B cell (primary cell): ENCODE measurements around the gene KATNB1. TPM values are rescaled to one million over a fixed set of nuclear protein-coding genes. Genes with fewer than 3 reads are reported as not detected.

Experiments
- ATAC-seq: fragments of 200-7000 bp; cut with Tn5 transposase; one replicate; pipeline ENCODE4 v1.10.0; 2021; ENCODE audit warnings: low read depth, mild to moderate bottlenecking, moderate number of reproducible peaks, moderate library complexity
- CTCF ChIA-PET: fragments of 350-600 bp; sonication (Branson Sonifier 250); formaldehyde crosslinking; loops from one replicate; lab custom pipeline; 2021; ENCODE audit warnings: antibody characterized with exemption, inconsistent platforms; lab: Charles Lee
- POLR2A ChIA-PET: fragments of 350-600 bp; sonication (Branson Sonifier 250); formaldehyde crosslinking; loops from one replicate; lab custom pipeline; 2021; ENCODE audit warnings: antibody characterized with exemption; lab: Charles Lee
- DNase-seq: peaks from one replicate; pipeline ENCODE4 v3.0.0; 2013
- H2AFZ ChIP-seq: 2 replicates; pipeline ENCODE4 v1.6.1; 2012; ENCODE audit warnings: mild to moderate bottlenecking, low read depth, low read length; ENCODE audit not compliant: insufficient read depth, poor library complexity, severe bottlenecking
- H3K27ac ChIP-seq, 2 donors: 1 replicate in 1 of 2; 2 replicates in 1 of 2; pipeline ENCODE4 v1.5.1; 2012 to 2013; ENCODE audit warnings: low read length in 2 of 2, mild to moderate bottlenecking in 2 of 2, moderate library complexity in 1 of 2
- H3K27me3 ChIP-seq, 4 experiments: fragments of 200-600 bp in 1 of 4; sonication (generic) in 1 of 4; replicated peaks in 1 of 4; 1 replicate in 2 of 4; 2 replicates in 2 of 4; pipeline versions ENCODE4 v1.6.1 to v1.7.0; 2013 to 2016; ENCODE audit warnings: low read length in 3 of 4, mild to moderate bottlenecking in 2 of 4, mixed read lengths in 1 of 4, moderate library complexity in 1 of 4; ENCODE audit not compliant: insufficient read depth in 4 of 4, control insufficient read depth in 3 of 4; ENCODE audit errors: control extremely low read depth in 1 of 4
- H3K36me3 ChIP-seq, 2 experiments: replicated peaks in 1 of 2; 1 replicate in 1 of 2; 2 replicates in 1 of 2; pipeline versions ENCODE4 v1.6.1 to v1.7.1; 2013; ENCODE audit warnings: low read length in 1 of 2; ENCODE audit not compliant: insufficient read depth in 2 of 2, control insufficient read depth in 1 of 2; ENCODE audit errors: control extremely low read depth in 1 of 2, extremely low read depth in 1 of 2
- H3K4me1 ChIP-seq, 2 donors: fragments of 200-600 bp in 1 of 2; sonication (generic) in 1 of 2; 1 replicate in 1 of 2; 2 replicates in 1 of 2; pipeline versions ENCODE4 v1.5.1 to v1.6.1; 2013 to 2017; ENCODE audit warnings: low read length in 2 of 2; ENCODE audit not compliant: control insufficient read depth in 2 of 2, insufficient read depth in 2 of 2
- H3K4me2 ChIP-seq: replicated peaks from 2 replicates; pipeline ENCODE3; 2012; ENCODE audit warnings: mild to moderate bottlenecking, low read depth, low read length; ENCODE audit not compliant: poor library complexity, severe bottlenecking
- H3K4me3 ChIP-seq, 5 experiments: fragments of 200-600 bp in 1 of 5; sonication (generic) in 1 of 5; 1 replicate in 3 of 5; 2 replicates in 2 of 5; pipeline versions ENCODE4 v1.5.1 to v1.7.0; 2011 to 2016; ENCODE audit warnings: low read length in 4 of 5, mild to moderate bottlenecking in 4 of 5, low read depth in 2 of 5, control low read depth in 1 of 5, moderate library complexity in 1 of 5; ENCODE audit not compliant: insufficient read depth in 1 of 5; ENCODE audit errors: control extremely low read depth in 1 of 5, extremely low read depth in 1 of 5
- H3K79me2 ChIP-seq: fragments of 200-600 bp; sonication (generic); one replicate; pipeline ENCODE4 v1.6.0; 2016; ENCODE audit warnings: low read length; ENCODE audit not compliant: control insufficient read depth, insufficient read depth
- H3K9ac ChIP-seq: fragments of 200-600 bp; sonication (generic); 2 replicates; pipeline ENCODE4 v1.6.1; 2017; ENCODE audit warnings: mild to moderate bottlenecking, low read length, moderate library complexity
- H3K9me3 ChIP-seq, 3 donors: one replicate each; pipeline versions ENCODE4 v1.6.1 to v1.7.1; 2013; ENCODE audit warnings: low read length in 2 of 3; ENCODE audit not compliant: control insufficient read depth in 2 of 3, insufficient read depth in 1 of 3; ENCODE audit errors: control extremely low read depth in 1 of 3
- H4K20me1 ChIP-seq: 2 replicates; pipeline ENCODE4 v1.6.0; 2012; ENCODE audit warnings: mild to moderate bottlenecking, low read length; ENCODE audit not compliant: insufficient read depth, control insufficient read depth, poor library complexity, severe bottlenecking
- H3K27ac Mint-ChIP-seq: one replicate; pipeline ENCODE4 v1.8.0; 2021; ENCODE audit warnings: mixed read lengths
- H3K27me3 Mint-ChIP-seq: one replicate; pipeline ENCODE4 v1.8.0; 2021; ENCODE audit warnings: mixed read lengths
- H3K4me1 Mint-ChIP-seq: one replicate; pipeline ENCODE4 v1.8.0; 2021; ENCODE audit warnings: mixed read lengths
- H3K4me3 Mint-ChIP-seq: one replicate; pipeline ENCODE4 v1.8.0; 2021; ENCODE audit warnings: mixed read lengths
- H3K9me3 Mint-ChIP-seq: one replicate; pipeline ENCODE4 v1.8.0; 2022; ENCODE audit warnings: mixed read lengths; ENCODE audit not compliant: insufficient read depth
- EZH2 ChIP-seq: IDR thresholded peaks from 2 replicates; pipeline ENCODE4 v1.6.1; 2012; ENCODE audit warnings: borderline replicate concordance, low read depth, mild to moderate bottlenecking, moderate library complexity, low read length; ENCODE audit not compliant: insufficient read depth, poor library complexity, severe bottlenecking
- WGBS: methylation state at CpG from one replicate; pipeline ENCODE4 v1.1.5; 2013; ENCODE audit warnings: missing lambda C conversion rate; ENCODE audit not compliant: insufficient coverage; 5-methylcytosine and 5-hydroxymethylcytosine counted together
- intact Hi-C: fragments of 100-400 bp; cut with micrococcal nuclease; formaldehyde crosslinking; loops from one replicate; pipeline ENCODE4 v1.10.0; 2022
- polyA plus RNA-seq: library from polyadenylated mRNA; depleted of rRNA; stranded (reverse); fragments of >200 nt; gene quantifications from 2 replicates; pipeline ENCODE4 v1.2.3, GENCODE V29; 2012
- total RNA-seq, 2 donors: library from RNA; stranded (reverse); fragments of 120-200 nt in 1 of 2; gene quantifications; 1 replicate in 1 of 2; 2 replicates in 1 of 2; pipeline versions ENCODE4 v1.2.3 to v1.2.4, GENCODE V29; 2013 to 2022
- TF ChIP-seq, protein P1 (sequence below): fragments of 200-600 bp; IDR thresholded peaks from one replicate; pipeline ENCODE4 v1.8.0; 2022; ENCODE audit warnings: antibody characterized with exemption, mild to moderate bottlenecking

The KATNB1 gene
- total and polyA plus RNA-seq, 2 donors (not counting 1 experiment from before 2014, with no cell fraction given), result 20.3 to 29.0 TPM

GRCh38 chr16:57700781-57701551, 34.6 kb upstream of the KATNB1 start:
- H3K79me2 ChIP-seq, result no peaks in the 10 kb centered on the region
- H3K36me3 ChIP-seq, result no peaks in the 10 kb centered on the region
- no peaks in the 10 kb centered on the region for H3K27me3 ChIP-seq
- no peaks in the 10 kb centered on the region for H3K4me1 ChIP-seq
- Mint-ChIP-seq H3K27ac (no peak overlapping the region), H3K27me3 (no peaks in the 10 kb centered on the region), H3K9me3 (no peaks in the 10 kb centered on the region), H3K4me1 (no peaks in the 10 kb centered on the region), H3K4me3 (no peak overlapping the region)
- ATAC-seq (no peak), DNase-seq (no peak)
- ChIA-PET POLR2A (no interaction called here), CTCF (no interaction called here)
- no peak overlapping the region for H3K27ac ChIP-seq
- H4K20me1 ChIP-seq, result no peaks in the 10 kb centered on the region
- no peak overlapping the region for H3K4me3 ChIP-seq
- no peak overlapping the region for H2AFZ ChIP-seq
- intact Hi-C loops, result no loop called here
- 89% methylated on average over 7 of the region's 10 CpGs for WGBS
- no peak overlapping the region for H3K9ac ChIP-seq
- no peaks in the 10 kb centered on the region for H3K9me3 ChIP-seq
- TF ChIP-seq EZH2, result no peak
- TF ChIP-seq, protein P1, sequence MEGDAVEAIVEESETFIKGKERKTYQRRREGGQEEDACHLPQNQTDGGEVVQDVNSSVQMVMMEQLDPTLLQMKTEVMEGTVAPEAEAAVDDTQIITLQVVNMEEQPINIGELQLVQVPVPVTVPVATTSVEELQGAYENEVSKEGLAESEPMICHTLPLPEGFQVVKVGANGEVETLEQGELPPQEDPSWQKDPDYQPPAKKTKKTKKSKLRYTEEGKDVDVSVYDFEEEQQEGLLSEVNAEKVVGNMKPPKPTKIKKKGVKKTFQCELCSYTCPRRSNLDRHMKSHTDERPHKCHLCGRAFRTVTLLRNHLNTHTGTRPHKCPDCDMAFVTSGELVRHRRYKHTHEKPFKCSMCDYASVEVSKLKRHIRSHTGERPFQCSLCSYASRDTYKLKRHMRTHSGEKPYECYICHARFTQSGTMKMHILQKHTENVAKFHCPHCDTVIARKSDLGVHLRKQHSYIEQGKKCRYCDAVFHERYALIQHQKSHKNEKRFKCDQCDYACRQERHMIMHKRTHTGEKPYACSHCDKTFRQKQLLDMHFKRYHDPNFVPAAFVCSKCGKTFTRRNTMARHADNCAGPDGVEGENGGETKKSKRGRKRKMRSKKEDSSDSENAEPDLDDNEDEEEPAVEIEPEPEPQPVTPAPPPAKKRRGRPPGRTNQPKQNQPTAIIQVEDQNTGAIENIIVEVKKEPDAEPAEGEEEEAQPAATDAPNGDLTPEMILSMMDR, result no peak
- no peak overlapping the region for H3K4me2 ChIP-seq

- no peak for DNase-seq
- WGBS, result 69% methylated on average over 23 of the region's 23 CpGs
- ChIA-PET POLR2A (no interaction called here), CTCF (interaction anchor here (0.6 kb wide), 1 partner anchor 355 kb away, joined by 3 read pairs; no protein-coding TSS in a partner anchor)
- no peaks in the 10 kb centered on the region for H3K9me3 ChIP-seq
- Mint-ChIP-seq H3K4me3 (no peak overlapping the region), H3K27me3 (peaks cover 2% of the 10 kb centered on the region), H3K27ac (no peak overlapping the region), H3K4me1 (no peaks in the 10 kb centered on the region), H3K9me3 (no peaks in the 10 kb centered on the region)
- no peaks in the 10 kb centered on the region for H3K79me2 ChIP-seq
- TF ChIP-seq EZH2, result no peak
- TF ChIP-seq, protein P1, result no peak
- no peaks in the 10 kb centered on the region for H4K20me1 ChIP-seq
- no peak overlapping the region for H3K27ac ChIP-seq
- no peak overlapping the region for H3K4me3 ChIP-seq
- H3K4me2 ChIP-seq, result no peak overlapping the region
- H2AFZ ChIP-seq, result no peak overlapping the region
- intact Hi-C loops, result no loop called here
- no peak for ATAC-seq
- no peak overlapping the region for H3K9ac ChIP-seq
- no peaks in the 10 kb centered on the region for H3K36me3 ChIP-seq
- H3K4me1 ChIP-seq, result no peaks in the 10 kb centered on the region
- no peaks in the 10 kb centered on the region for H3K27me3 ChIP-seq
Measured at GRCh38 chr16:57701759-57702371, 33.7 kb upstream of the KATNB1 start.
